Measurements from ENCODE around the gene ANTXR1.

Gene ANTXR1

GRCh38 chr2:69043736-69044400, 30.9 kb downstream of the ANTXR1 start:
- H3K27ac ChIP-seq (ENCODE audit: low read length) = no peak overlapping the region
- H3K4me1 ChIP-seq (ENCODE audit: control insufficient read depth, low read depth, low read length) = peaks cover 3% of the 10 kb centered on the region
- no peak overlapping the region for H3K9ac ChIP-seq (ENCODE audit: low read length)
- no peaks in the 10 kb centered on the region for H3K27me3 ChIP-seq (ENCODE audit: control insufficient read depth, insufficient read depth, low read length)
- H3K36me3 ChIP-seq (ENCODE audit: control insufficient read depth, low read depth, low read length) = peaks cover 15% of the 10 kb centered on the region
- H3K9me3 ChIP-seq (ENCODE audit: control insufficient read depth, low read depth, low read length) = no peaks in the 10 kb centered on the region
- H3K4me3 ChIP-seq (ENCODE audit: low read length) = no peak overlapping the region

- Histone ChIP-seq H3K27ac (ENCODE audit: low read length) (no peak overlapping the region), H3K36me3 (ENCODE audit: control insufficient read depth, low read depth, low read length) (peaks cover 11% of the 10 kb centered on the region), H3K27me3 (ENCODE audit: control insufficient read depth, insufficient read depth, low read length) (no peaks in the 10 kb centered on the region)
These were observed 33.3 kb downstream of the ANTXR1 start for GRCh38 chr2:69046221-69046662.

GRCh38 chr2:69047625-69048145, 34.7 kb downstream of the ANTXR1 start:
- Histone ChIP-seq H3K27me3 (ENCODE audit: control insufficient read depth, insufficient read depth, low read length) (no peaks in the 10 kb centered on the region), H3K4me3 (ENCODE audit: low read length) (no peak overlapping the region), H3K4me1 (ENCODE audit: control insufficient read depth, low read depth, low read length) (no peaks in the 10 kb centered on the region), H3K27ac (ENCODE audit: low read length) (no peak overlapping the region), H3K9me3 (ENCODE audit: control insufficient read depth, low read depth, low read length) (no peaks in the 10 kb centered on the region), H3K36me3 (ENCODE audit: control insufficient read depth, low read depth, low read length) (peaks cover 4% of the 10 kb centered on the region), H3K9ac (ENCODE audit: low read length) (no peak overlapping the region)

More at GRCh38 chr2:69046221-69046662, 33.3 kb downstream of the ANTXR1 start:
- Histone ChIP-seq H3K9me3 (ENCODE audit: control insufficient read depth, low read depth, low read length) (no peaks in the 10 kb centered on the region), H3K9ac (ENCODE audit: low read length) (no peak overlapping the region), H3K4me1 (ENCODE audit: control insufficient read depth, low read depth, low read length) (no peaks in the 10 kb centered on the region), H3K4me3 (ENCODE audit: low read length) (no peak overlapping the region)

GRCh38 chr2:69050802-69051201, 37.8 kb downstream of the ANTXR1 start:
- Histone ChIP-seq H3K4me3 (ENCODE audit: low read length) (no peak overlapping the region), H3K9ac (ENCODE audit: low read length) (no peak overlapping the region), H3K27me3 (ENCODE audit: control insufficient read depth, insufficient read depth, low read length) (no peaks in the 10 kb centered on the region), H3K36me3 (ENCODE audit: control insufficient read depth, low read depth, low read length) (no peaks in the 10 kb centered on the region), H3K27ac (ENCODE audit: low read length) (no peak overlapping the region), H3K9me3 (ENCODE audit: control insufficient read depth, low read depth, low read length) (no peaks in the 10 kb centered on the region), H3K4me1 (ENCODE audit: control insufficient read depth, low read depth, low read length) (no peaks in the 10 kb centered on the region)

GRCh38 chr2:69053416-69053965, 40.5 kb downstream of the ANTXR1 start:
- Histone ChIP-seq H3K27me3 (ENCODE audit: control insufficient read depth, insufficient read depth, low read length) (no peaks in the 10 kb centered on the region), H3K36me3 (ENCODE audit: control insufficient read depth, low read depth, low read length) (no peaks in the 10 kb centered on the region), H3K9me3 (ENCODE audit: control insufficient read depth, low read depth, low read length) (no peaks in the 10 kb centered on the region), H3K4me1 (ENCODE audit: control insufficient read depth, low read depth, low read length) (no peaks in the 10 kb centered on the region), H3K4me3 (ENCODE audit: low read length) (no peak overlapping the region), H3K9ac (ENCODE audit: low read length) (no peak overlapping the region), H3K27ac (ENCODE audit: low read length) (no peak overlapping the region)

GRCh38 chr2:69054431-69054830, 41.5 kb downstream of the ANTXR1 start:
- no peak overlapping the region for H3K9ac ChIP-seq (ENCODE audit: low read length)
- no peak overlapping the region for H3K27ac ChIP-seq (ENCODE audit: low read length)
- no peaks in the 10 kb centered on the region for H3K27me3 ChIP-seq (ENCODE audit: control insufficient read depth, insufficient read depth, low read length)
- H3K4me1 ChIP-seq (ENCODE audit: control insufficient read depth, low read depth, low read length) = no peaks in the 10 kb centered on the region
- no peaks in the 10 kb centered on the region for H3K36me3 ChIP-seq (ENCODE audit: control insufficient read depth, low read depth, low read length)
- H3K4me3 ChIP-seq (ENCODE audit: low read length) = no peak overlapping the region
- no peaks in the 10 kb centered on the region for H3K9me3 ChIP-seq (ENCODE audit: control insufficient read depth, low read depth, low read length)

GRCh38 chr2:69055688-69056470, 42.9 kb downstream of the ANTXR1 start:
- no peaks in the 10 kb centered on the region for H3K27me3 ChIP-seq (ENCODE audit: control insufficient read depth, insufficient read depth, low read length)
- H3K27ac ChIP-seq (ENCODE audit: low read length) = no peak overlapping the region
- no peaks in the 10 kb centered on the region for H3K4me1 ChIP-seq (ENCODE audit: control insufficient read depth, low read depth, low read length)
- no peaks in the 10 kb centered on the region for H3K9me3 ChIP-seq (ENCODE audit: control insufficient read depth, low read depth, low read length)
- no peaks in the 10 kb centered on the region for H3K36me3 ChIP-seq (ENCODE audit: control insufficient read depth, low read depth, low read length)
- no peak overlapping the region for H3K4me3 ChIP-seq (ENCODE audit: low read length)
- no peak overlapping the region for H3K9ac ChIP-seq (ENCODE audit: low read length)

- no peak overlapping the region for H3K4me3 ChIP-seq (ENCODE audit: low read length)
- H3K4me1 ChIP-seq (ENCODE audit: control insufficient read depth, low read depth, low read length) = no peaks in the 10 kb centered on the region
- no peaks in the 10 kb centered on the region for H3K9me3 ChIP-seq (ENCODE audit: control insufficient read depth, low read depth, low read length)
- no peak overlapping the region for H3K27ac ChIP-seq (ENCODE audit: low read length)
- H3K9ac ChIP-seq (ENCODE audit: low read length) = no peak overlapping the region
- H3K27me3 ChIP-seq (ENCODE audit: control insufficient read depth, insufficient read depth, low read length) = no peaks in the 10 kb centered on the region
- H3K36me3 ChIP-seq (ENCODE audit: control insufficient read depth, low read depth, low read length) = no peaks in the 10 kb centered on the region
These were observed 44.7 kb downstream of the ANTXR1 start for GRCh38 chr2:69057660-69058059.

- no peaks in the 10 kb centered on the region for H3K9me3 ChIP-seq (ENCODE audit: control insufficient read depth, low read depth, low read length)
- no peaks in the 10 kb centered on the region for H3K36me3 ChIP-seq (ENCODE audit: control insufficient read depth, low read depth, low read length)
- no peaks in the 10 kb centered on the region for H3K4me1 ChIP-seq (ENCODE audit: control insufficient read depth, low read depth, low read length)
- H3K27me3 ChIP-seq (ENCODE audit: control insufficient read depth, insufficient read depth, low read length) = no peaks in the 10 kb centered on the region
- H3K4me3 ChIP-seq (ENCODE audit: low read length) = no peak overlapping the region
- H3K9ac ChIP-seq (ENCODE audit: low read length) = no peak overlapping the region
- H3K27ac ChIP-seq (ENCODE audit: low read length) = no peak overlapping the region
These were observed 46.8 kb downstream of the ANTXR1 start for GRCh38 chr2:69059731-69060290.

GRCh38 chr2:69060938-69061501, 48.0 kb downstream of the ANTXR1 start:
- Histone ChIP-seq H3K9me3 (ENCODE audit: control insufficient read depth, low read depth, low read length) (no peaks in the 10 kb centered on the region), H3K27me3 (ENCODE audit: control insufficient read depth, insufficient read depth, low read length) (no peaks in the 10 kb centered on the region), H3K9ac (ENCODE audit: low read length) (no peak overlapping the region), H3K27ac (ENCODE audit: low read length) (no peak overlapping the region), H3K4me1 (ENCODE audit: control insufficient read depth, low read depth, low read length) (no peaks in the 10 kb centered on the region), H3K4me3 (ENCODE audit: low read length) (no peak overlapping the region), H3K36me3 (ENCODE audit: control insufficient read depth, low read depth, low read length) (no peaks in the 10 kb centered on the region)

GRCh38 chr2:69061525-69061924, 48.5 kb downstream of the ANTXR1 start:
- H3K27me3 ChIP-seq (ENCODE audit: control insufficient read depth, insufficient read depth, low read length) = no peaks in the 10 kb centered on the region
- H3K4me3 ChIP-seq (ENCODE audit: low read length) = no peak overlapping the region
- no peak overlapping the region for H3K27ac ChIP-seq (ENCODE audit: low read length)
- no peaks in the 10 kb centered on the region for H3K4me1 ChIP-seq (ENCODE audit: control insufficient read depth, low read depth, low read length)
- H3K9me3 ChIP-seq (ENCODE audit: control insufficient read depth, low read depth, low read length) = no peaks in the 10 kb centered on the region
- H3K36me3 ChIP-seq (ENCODE audit: control insufficient read depth, low read depth, low read length) = no peaks in the 10 kb centered on the region
- H3K9ac ChIP-seq (ENCODE audit: low read length) = no peak overlapping the region
